OCI-LY3 (cell line): ENCODE data around the gene ARL5A.

Experiments used
- CTCF ChIP-seq: fragments of 200-600, 300-600 bp; sonication (generic); IDR thresholded peaks from 2 replicates; pipeline ENCODE4 v1.5.1; 2014; ENCODE audit warnings: antibody characterized with exemption, low read length, low read depth
- EZH2phosphoT487 ChIP-seq: fragments of 200-600 bp; shearing (Covaris generic); IDR thresholded peaks from 2 replicates; pipeline ENCODE4 v1.6.1; 2018; ENCODE audit warnings: antibody characterized with exemption, mixed run types, low read depth

DNA sequence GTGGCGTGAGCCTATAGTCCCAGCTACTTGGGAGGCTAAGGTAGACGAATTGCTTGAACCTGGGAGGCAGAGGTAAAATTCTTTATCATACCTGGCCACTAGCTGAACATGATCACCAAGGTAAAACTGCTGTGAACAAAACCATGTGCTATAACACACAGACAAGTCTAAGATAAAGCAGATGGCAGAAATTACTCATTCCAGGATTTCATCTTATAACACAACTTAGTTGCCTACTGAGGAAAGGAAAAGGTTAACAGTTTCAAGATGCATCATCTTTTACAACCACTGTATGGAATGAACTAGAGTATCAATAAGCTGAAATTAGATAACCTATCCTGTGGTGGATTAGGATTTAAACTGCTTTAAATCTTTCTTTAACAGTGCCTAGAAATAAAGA is 8.3 kb downstream of the ARL5A start:
- TF ChIP-seq CTCF = no peak
- no peak for TF ChIP-seq EZH2phosphoT487
